ENCODE results near the gene PAWR. TPM values are rescaled to one million over a fixed set of nuclear protein-coding genes. Genes with fewer than 3 reads are reported as not detected.

The PAWR gene
- total RNA-seq, 1 experiment from 2014 or later = 176 TPM

DNA sequence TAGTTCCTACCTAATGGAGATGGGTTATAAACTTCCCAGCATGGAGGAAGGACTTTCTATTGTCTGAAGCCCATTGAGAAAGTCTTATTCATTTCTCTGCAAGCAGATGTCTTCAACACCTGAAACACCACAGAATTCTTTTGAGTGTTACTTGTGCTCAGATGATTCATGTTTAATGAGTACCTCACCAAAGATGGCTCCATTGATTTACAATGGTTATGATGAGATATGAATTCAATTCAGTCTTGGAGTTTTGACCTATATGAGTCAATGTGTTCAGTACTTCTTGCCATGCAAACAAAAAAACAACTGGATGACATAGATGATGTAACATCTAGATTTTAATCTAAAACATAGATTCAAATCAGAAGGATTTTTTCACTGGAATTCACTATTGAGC lies 15.4 kb upstream of the PAWR start:
- Histone ChIP-seq H3T11ph (ENCODE audit: low read length) (no peak overlapping the region), H3K4ac (ENCODE audit: low read depth, low read length) (no peak overlapping the region), H2BK5ac (ENCODE audit: insufficient read length, low read length) (no peak overlapping the region), H4K5ac (ENCODE audit: insufficient read length, low read depth, low read length) (no peak overlapping the region), H4K91ac (ENCODE audit: insufficient read length, low read depth, low read length) (no peak overlapping the region), H3K14ac (ENCODE audit: insufficient read depth, low read length) (no peak overlapping the region), H3K27ac (ENCODE audit: insufficient read length, low read depth, low read length) (no peak overlapping the region), H3K4me2 (ENCODE audit: insufficient read depth, insufficient read length, low read length) (no peak overlapping the region), H3K56ac (ENCODE audit: insufficient read length, low read depth, low read length) (no peak overlapping the region), H3K9ac (ENCODE audit: extremely low read depth, insufficient read length, low read length) (no peak overlapping the region), H3K27me3 (ENCODE audit: insufficient read depth, low read length) (no peaks in the 10 kb centered on the region), H2BK15ac (ENCODE audit: low read depth, low read length) (no peak overlapping the region), H3K79me1 (ENCODE audit: insufficient read depth, low read depth, low read length, poor library complexity, severe bottlenecking) (no peaks in the 10 kb centered on the region), H2BK20ac (ENCODE audit: low read depth, low read length, poor library complexity, severe bottlenecking) (no peak overlapping the region), H2BK12ac (ENCODE audit: insufficient read length, low read depth, low read length) (no peak overlapping the region), H3K9me3 (ENCODE audit: control insufficient read depth, low read depth, low read length) (no peaks in the 10 kb centered on the region), H3K18ac (ENCODE audit: insufficient read length, low read depth, low read length) (no peak overlapping the region), H3K79me2 (ENCODE audit: insufficient read depth, low read length) (no peaks in the 10 kb centered on the region), H2AK5ac (ENCODE audit: insufficient read length, low read length) (no peak overlapping the region), H4K20me1 (ENCODE audit: control insufficient read depth, insufficient read depth, insufficient read length) (no peaks in the 10 kb centered on the region), H2AFZ (ENCODE audit: low read length) (no peak overlapping the region), H3K23me2 (ENCODE audit: insufficient read length, low read depth, low read length, poor library complexity, severe bottlenecking) (no peaks in the 10 kb centered on the region), H3K23ac (ENCODE audit: insufficient read length, low read depth, low read length) (no peak overlapping the region), H2BK120ac (ENCODE audit: low read depth, low read length, poor library complexity, severe bottlenecking) (no peak overlapping the region), H4K8ac (replicated peaks; ENCODE audit: insufficient read length, low read depth, low read length) (no peak overlapping the region), H3K4me1 (ENCODE audit: insufficient read depth, low read length) (no peaks in the 10 kb centered on the region)
- Mint-ChIP-seq H3K27me3 (ENCODE audit: low read depth) (no peaks in the 10 kb centered on the region), H3K36me3 (ENCODE audit: insufficient read depth in 1 of 3, low read depth in 3 of 3) (peaks cover 0 to 7% (median 0%) of the 10 kb centered on the region in 3 experiments; a peak in 2 of 7 replicates), H3K4me3 (no peak overlapping the region), H3K9me3 (no peaks in the 10 kb centered on the region), H3K27ac (no peak overlapping the region), H3K4me1 (peaks cover 14 to 18% of the 10 kb centered on the region in 2 experiments)
- DNase-seq = no peak
- TF ChIP-seq, protein P1, sequence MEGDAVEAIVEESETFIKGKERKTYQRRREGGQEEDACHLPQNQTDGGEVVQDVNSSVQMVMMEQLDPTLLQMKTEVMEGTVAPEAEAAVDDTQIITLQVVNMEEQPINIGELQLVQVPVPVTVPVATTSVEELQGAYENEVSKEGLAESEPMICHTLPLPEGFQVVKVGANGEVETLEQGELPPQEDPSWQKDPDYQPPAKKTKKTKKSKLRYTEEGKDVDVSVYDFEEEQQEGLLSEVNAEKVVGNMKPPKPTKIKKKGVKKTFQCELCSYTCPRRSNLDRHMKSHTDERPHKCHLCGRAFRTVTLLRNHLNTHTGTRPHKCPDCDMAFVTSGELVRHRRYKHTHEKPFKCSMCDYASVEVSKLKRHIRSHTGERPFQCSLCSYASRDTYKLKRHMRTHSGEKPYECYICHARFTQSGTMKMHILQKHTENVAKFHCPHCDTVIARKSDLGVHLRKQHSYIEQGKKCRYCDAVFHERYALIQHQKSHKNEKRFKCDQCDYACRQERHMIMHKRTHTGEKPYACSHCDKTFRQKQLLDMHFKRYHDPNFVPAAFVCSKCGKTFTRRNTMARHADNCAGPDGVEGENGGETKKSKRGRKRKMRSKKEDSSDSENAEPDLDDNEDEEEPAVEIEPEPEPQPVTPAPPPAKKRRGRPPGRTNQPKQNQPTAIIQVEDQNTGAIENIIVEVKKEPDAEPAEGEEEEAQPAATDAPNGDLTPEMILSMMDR (conservative IDR thresholded peaks at IDR 0.05) = no peak
